Measurements from ENCODE around the gene HOXA4. TPM values are rescaled to one million over a fixed set of nuclear protein-coding genes. Genes with fewer than 3 reads are reported as not detected.

Gene HOXA4
- total and polyA plus RNA-seq, 2 of the 4 experiments (the other 2 are of a cell fraction), result 0.36 to 8.0 TPM

DNA sequence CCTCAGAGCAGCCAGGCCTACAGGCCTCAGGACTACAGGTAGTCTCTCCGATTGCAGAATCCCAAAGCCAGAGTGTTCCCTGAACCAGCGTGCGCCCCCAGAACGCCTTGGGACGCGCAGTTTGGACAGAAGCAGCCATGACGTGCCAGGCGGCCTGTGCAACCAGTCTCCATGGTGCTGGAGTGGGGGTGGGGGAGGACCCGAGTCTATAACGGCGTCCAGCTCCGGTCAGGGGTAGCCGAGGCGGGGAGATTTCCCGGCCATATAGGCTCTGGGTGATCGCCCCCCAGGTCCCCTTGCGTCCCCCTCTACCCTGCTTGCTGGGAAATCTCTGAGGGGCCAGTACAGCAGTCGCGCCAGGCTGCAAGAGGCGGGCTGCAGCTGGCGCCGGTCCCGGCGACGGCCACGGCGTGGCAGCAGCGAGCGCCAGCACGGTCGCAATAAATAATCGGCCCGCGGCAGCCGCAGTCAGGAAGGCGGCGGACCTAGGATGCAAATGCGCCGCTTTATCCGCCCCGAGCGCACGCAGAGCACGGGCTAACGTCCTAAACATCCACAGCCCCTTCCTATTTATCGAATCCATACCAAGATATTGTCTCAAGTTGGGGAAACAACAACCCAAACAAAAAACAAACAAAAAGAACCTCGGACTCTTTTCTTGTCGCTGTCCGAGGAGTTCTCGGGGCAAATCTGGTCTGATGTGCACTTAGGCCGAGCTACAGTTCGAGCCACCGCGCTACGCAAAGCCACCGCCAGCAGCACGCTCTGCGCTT is 20.2 kb upstream of the HOXA4 start:
- dilution Hi-C loops (cut with HindIII; ENCODE audit: low sequenced_read_pairs, unreplicated experiment), result no loop called here
- ChIA-PET POLR2A (ENCODE audit: unreplicated experiment) (no interaction called here), CTCF (interaction anchor here (0.6 to 1.3 kb wide), 5 partner anchors 9 to 1257 kb away, joined by 3 to 5 read pairs (median 3); no protein-coding TSS in a partner anchor)
- Histone ChIP-seq H2AFZ (replicated peaks; ENCODE audit: low read length, poor library complexity) (peak overlapping the region; percentile 84), H2AK5ac (ENCODE audit: low read depth, low read length) (0 out of 2 replicates have a peak overlapping the region, but pooled peaks have one; percentile 20), H3K4me1 (ENCODE audit: control insufficient read depth, insufficient read depth, low read length) (peaks cover 15% of the 10 kb centered on the region), H3K36me3 (ENCODE audit: control insufficient read depth, insufficient read depth, low read length) (no peaks in the 10 kb centered on the region; the same call in 1 of the 2 replicates), H3K14ac (replicated peaks; ENCODE audit: low read depth, low read length) (peak overlapping the region; percentile 23; the same call in 1 of the 2 replicates), H3K56ac (ENCODE audit: extremely low read depth, insufficient read depth, low read length) (peak overlapping the region; percentile 75), H3K18ac (ENCODE audit: low read depth, low read length) (peak overlapping the region; percentile 38; the same call in 1 of the 2 replicates), H3K27me3 (ENCODE audit: control insufficient read depth, insufficient read depth, low read length) (no peaks in the 10 kb centered on the region), H3K4me2 (ENCODE audit: low read depth, low read length) (peak overlapping the region; percentile 87), H2AK9ac (replicated peaks; ENCODE audit: low read depth, low read length, poor library complexity) (peak overlapping the region; percentile 68), H3K9me3 (ENCODE audit: control insufficient read depth, insufficient read depth, low read length) (no peaks in the 10 kb centered on the region), H2BK120ac (ENCODE audit: low read depth, low read length) (peak overlapping the region; percentile 27), H3K27ac (ENCODE audit: insufficient read depth, low read length) (peak overlapping the region; percentile 83), H3K79me1 (ENCODE audit: low read depth in 1 of 2, low read length in 2 of 2) (peaks cover 9 to 31% of the 10 kb centered on the region in 2 experiments; a peak in 3 of 4 replicates), H2BK20ac (ENCODE audit: low read depth, low read length) (no peak overlapping the region), H4K91ac (ENCODE audit: insufficient read depth, low read depth, low read length) (peak overlapping the region; percentile 65), H4K5ac (ENCODE audit: low read depth, low read length) (peak overlapping the region; percentile 49), H4K20me1 (ENCODE audit: insufficient read depth, low read length) (no peaks in the 10 kb centered on the region), H3K23ac (ENCODE audit: low read depth, low read length) (peak overlapping the region; percentile 43), H4K8ac (ENCODE audit: low read depth in 2 of 2, low read length in 2 of 2) (peak overlapping the region; percentile 55 to 75; a peak in 2 of 4 replicates), H3K9me1 (ENCODE audit: insufficient read depth, low read length) (peaks cover 3% of the 10 kb centered on the region; the same call in 1 of the 2 replicates), H3K9ac (ENCODE audit: low read depth, low read length) (peak overlapping the region; percentile 74), H2BK15ac (ENCODE audit: low read depth, low read length) (0 out of 3 replicates have a peak overlapping the region, but pooled peaks have one; percentile 9), H3K4ac (ENCODE audit: low read depth, low read length) (peak overlapping the region; percentile 42), H2BK5ac (ENCODE audit: low read depth, low read length, poor library complexity, severe bottlenecking) (peak overlapping the region; percentile 22), H3K4me3 (ENCODE audit: insufficient read depth, low read depth, low read length) (peak overlapping the region; percentile 54)
- no TSS peak for BruUV-seq (replicated peaks)
- TF ChIP-seq MAZ (IDR thresholded peaks at IDR 0.05; ENCODE audit: borderline replicate concordance, low read depth, low read length) (no peak), POLR2A (IDR thresholded peaks at IDR 0.05; ENCODE audit: low read depth, low read length) (peak; percentile 58; the same call in 1 of the 2 replicates), SMC3 (IDR thresholded peaks at IDR 0.05; ENCODE audit: low read depth, low read length) (peak; percentile 51; the same call in 1 of the 2 replicates), MAFK (IDR thresholded peaks at IDR 0.05; ENCODE audit: low read depth, low read length) (no peak), CTCF (conservative IDR thresholded peaks at IDR 0.05; ENCODE audit: low read depth, low read length) (peak; percentile 78), RAD21 (IDR thresholded peaks at IDR 0.05; ENCODE audit: low read length) (peak; percentile 50), BHLHE40 (IDR thresholded peaks at IDR 0.05; ENCODE audit: low read depth, low read length) (peak; percentile 58)
- in situ Hi-C loops (cut with MboI; ENCODE audit: low sequenced_read_pairs), result no loop called here
- DNase-seq (peak; percentile 78), ATAC-seq (ENCODE audit: low read depth) (peak; percentile 71)
- 3% methylated on average over 33 of the region's 58 CpGs; no CpG with 5 or more reads in 1 of the 2 experiments for WGBS, 2 experiments (ENCODE audit: extremely low coverage in 2 of 2, insufficient read length in 1 of 2)
- intact Hi-C loops (cut with micrococcal nuclease), result no loop called here

All from IMR-90 (cell line).